HG03565 (cell line): ENCODE measurements around the gene SLC31A1.
A peak's percentile ranks its signal among the peaks of the same experiment; 100 is the strongest.
"Not testable (repeated sequence)": the region's sequence is repeated elsewhere in the genome, so short reads cannot be mapped to it uniquely, and the experiment has no call there.

ENCODE experiments used
- ATAC-seq: cut with Tn5 transposase; IDR thresholded peaks from one replicate; pipeline ENCODE4 v1.9.1; 2021; ENCODE audit warnings: mild to moderate bottlenecking, moderate library complexity; ENCODE audit not compliant: unreplicated experiment

SLC31A1 gene

GRCh38 chr9:113258282-113258681 lies 36.9 kb downstream of the SLC31A1 start:
- no peak for ATAC-seq

DNA sequence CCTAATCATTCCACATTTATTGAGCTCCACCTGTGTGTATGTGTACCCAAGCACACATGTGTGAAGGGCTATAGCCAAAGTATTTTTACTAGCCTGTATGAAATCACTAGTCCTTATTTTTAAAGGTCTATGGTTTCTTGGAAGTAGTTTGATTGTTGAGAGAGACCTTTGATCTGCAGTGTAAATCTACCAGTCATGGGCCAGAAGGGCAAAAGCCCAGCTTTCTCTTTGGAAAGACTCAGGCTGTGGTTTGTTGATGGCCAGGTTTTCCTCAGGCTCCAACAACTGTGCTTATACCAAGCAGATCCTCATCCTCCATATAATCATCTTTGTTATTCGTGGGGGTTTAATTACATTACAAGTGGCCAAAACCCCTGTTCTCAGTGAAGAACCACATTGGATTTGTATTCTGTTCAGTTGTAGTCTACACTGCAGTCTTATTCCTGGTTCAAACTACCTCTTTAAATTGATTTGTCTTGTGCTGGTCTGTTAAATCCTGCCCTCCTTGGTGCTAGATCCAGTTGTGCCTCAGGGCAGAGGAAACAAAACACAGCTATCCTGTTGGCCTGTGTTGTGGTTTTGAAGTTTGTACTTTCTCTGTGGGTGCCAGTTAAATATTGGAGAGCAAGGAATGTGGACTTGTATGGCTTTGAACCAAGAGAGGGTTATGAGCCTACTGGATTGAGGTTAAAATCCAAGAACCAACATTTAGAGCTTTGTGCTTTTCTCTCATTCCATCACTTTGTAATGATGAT lies 40.8 kb downstream of the SLC31A1 start:
- ATAC-seq = no peak

- ATAC-seq = no peak
Measured at GRCh38 chr9:113266174-113266573, 44.8 kb downstream of the SLC31A1 start.

- no peak for ATAC-seq
Measured at GRCh38 chr9:113267911-113268566, 46.7 kb downstream of the SLC31A1 start.

- no peak for ATAC-seq
Measured at GRCh38 chr9:113269355-113269754, 48.0 kb downstream of the SLC31A1 start.

DNA sequence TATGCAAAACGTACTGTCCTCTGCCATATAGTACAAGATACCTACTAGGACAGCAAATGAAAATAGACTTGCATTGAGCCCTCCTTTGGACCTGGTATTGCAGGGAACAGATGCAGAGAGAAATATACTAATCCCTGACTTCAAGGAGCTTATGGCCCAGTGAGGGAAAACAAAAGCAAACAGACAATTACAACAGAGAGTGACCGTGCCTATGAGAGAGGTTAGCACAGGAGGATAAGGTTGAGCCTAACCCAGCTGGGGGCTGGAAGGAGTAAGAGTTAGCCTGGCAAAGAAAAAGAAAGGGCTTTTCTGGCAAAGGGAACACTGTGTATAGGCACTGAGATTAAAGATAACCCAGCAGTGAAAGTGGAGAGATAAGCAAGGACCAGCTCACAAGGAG lies 48.5 kb downstream of the SLC31A1 start:
- no peak for ATAC-seq

DNA sequence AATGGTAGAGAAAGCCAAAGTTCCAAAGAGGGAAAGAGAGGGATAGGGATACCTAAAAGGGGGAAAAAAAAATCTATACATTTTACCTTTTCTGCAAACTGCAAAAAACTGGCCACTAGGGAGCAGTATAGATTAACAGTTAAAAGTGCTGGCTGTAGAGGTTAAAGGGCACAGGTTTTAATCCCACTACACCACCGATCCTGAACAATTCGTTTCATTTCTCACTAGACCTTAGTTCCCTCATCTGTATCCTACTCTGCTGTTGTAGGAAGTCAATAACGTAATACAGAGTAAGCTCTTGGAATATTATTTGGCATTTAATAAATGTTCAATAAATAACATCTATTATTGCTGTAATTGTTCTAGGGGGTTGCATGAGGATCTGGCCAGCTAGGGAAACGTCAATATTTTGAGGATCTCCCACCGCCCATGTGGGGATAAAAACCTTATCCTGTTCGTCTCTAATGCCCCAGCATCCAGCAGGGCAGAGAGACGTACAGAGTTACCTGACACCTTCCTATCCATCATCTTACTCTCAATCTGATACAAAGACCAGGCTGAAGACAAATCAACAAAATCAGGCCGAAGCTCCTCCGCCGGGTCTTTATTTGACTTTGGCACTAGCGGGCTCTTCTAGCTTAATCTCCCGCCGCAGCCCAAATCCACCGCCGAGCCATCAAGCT lies 53.3 kb downstream of the SLC31A1 start:
- no peak for ATAC-seq

- ATAC-seq = peak; percentile 94
Measured at GRCh38 chr9:113275157-113276131, 54.1 kb downstream of the SLC31A1 start, which contains the start of the genes CDC26 and PRPF4. Gene CDC26, minus strand, starts transcription at chr9:113275572. Its CDS starts 3,065 bp downstream, at chr9:113272507. Gene PRPF4, plus strand, starts transcription at chr9:113275658. Its CDS starts 86 bp downstream, at chr9:113275744.

- no peak for ATAC-seq
Measured at GRCh38 chr9:113278840-113279239, 57.5 kb downstream of the SLC31A1 start.

DNA sequence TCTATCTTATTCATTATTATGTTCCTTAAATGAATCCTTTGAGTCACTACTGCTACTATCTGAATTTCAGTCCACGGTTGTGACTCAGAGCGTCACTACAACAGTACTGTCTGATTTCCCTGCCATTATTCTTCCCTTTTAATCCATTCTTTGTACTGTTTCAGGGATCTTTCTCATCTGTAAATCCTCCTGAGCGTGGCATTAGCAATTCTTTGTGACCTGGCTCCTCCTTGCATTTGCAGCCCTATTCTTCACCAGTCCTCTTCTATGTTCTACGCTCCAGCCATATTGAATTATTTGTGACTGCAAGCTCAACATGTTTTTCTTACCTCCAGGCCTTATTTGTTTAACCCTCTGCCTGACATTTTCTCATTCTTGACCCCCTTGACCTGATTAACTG lies 60.0 kb downstream of the SLC31A1 start:
- no peak for ATAC-seq

DNA sequence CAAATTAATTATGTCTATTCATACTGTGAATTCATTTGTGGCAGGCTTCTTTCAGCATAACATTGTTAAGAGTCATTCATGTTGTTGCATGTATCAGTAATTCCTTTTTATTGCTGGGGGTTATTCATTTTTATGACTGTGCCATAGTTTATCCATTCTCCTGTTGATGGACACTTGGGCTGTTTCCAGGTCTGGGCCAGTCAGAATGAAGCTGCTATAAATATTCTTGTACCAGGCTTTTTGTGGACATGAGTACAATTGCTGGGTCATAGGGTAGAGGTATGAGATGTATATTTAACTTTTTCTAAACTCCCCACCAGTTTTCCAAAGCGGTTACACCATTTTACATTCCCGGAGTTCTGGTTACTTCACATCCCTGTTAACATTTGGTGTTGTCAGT lies 67.7 kb downstream of the SLC31A1 start:
- ATAC-seq = no peak

GRCh38 chr9:113290052-113290607 lies 68.8 kb downstream of the SLC31A1 start:
- no peak for ATAC-seq

DNA sequence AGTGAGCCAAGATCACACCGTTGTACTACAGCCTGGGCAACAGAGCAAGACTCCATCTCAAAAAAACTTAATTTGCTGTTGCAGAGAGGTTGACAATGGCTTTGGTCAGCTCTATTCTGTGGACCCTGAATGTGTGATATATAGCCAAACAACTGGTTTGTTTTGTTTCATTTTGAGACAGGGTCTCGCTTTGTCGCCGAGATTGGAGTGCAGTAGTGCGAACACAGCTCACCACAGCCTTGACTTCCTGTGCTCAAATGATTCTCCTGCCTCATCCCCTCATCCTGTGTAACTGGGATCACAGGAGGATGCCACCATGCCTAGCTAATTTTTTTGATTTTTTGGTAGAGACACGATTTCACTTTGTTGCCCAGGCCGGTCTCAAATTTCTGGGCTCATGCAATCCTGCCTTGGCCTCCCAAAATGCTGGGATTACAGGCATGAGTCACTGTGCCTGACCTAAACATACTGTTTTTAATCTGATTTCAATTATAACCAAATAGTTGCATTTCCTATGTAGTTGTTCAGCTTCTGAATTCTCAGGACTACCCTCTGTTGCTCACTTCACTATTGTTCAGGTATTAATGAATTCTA lies 72.0 kb downstream of the SLC31A1 start:
- ATAC-seq = no peak

- not testable (repeated sequence) for ATAC-seq
Measured at GRCh38 chr9:113296247-113296646, 74.9 kb downstream of the SLC31A1 start.

DNA sequence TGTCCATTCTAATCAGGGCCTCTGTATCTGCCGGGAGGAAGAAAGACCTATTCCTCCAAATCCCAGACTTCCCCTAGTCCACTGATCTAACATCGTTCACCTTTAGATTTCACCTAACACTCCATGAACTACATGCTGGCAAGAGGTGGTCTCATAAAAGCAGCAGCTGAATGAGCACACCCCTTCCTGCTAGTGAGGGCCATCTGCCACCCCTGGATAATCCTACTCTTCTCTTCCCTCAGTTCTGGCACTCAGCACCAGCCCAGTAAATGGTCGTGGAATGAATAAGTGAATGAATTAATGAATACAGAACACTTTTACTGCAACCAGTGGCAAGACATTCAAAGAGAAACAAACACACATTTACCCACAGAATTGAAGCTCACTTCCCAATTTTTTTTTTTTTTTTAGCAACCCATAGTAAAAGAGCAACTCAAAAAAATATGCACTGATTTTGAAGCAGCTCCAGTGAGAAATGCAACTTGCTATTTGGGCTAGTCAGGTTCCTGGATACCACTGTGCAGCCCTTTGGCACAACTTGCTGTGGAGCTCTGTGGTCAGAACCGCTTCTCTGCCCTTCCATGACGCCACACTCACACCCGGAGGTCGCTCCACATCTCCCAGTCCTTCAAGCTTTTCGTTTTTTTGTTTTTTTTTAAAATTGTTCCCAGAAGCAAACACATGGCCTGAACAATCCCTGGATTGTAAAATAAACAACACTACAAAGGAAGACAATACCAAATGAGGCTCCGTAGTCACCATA lies 75.6 kb downstream of the SLC31A1 start:
- no peak for ATAC-seq

DNA sequence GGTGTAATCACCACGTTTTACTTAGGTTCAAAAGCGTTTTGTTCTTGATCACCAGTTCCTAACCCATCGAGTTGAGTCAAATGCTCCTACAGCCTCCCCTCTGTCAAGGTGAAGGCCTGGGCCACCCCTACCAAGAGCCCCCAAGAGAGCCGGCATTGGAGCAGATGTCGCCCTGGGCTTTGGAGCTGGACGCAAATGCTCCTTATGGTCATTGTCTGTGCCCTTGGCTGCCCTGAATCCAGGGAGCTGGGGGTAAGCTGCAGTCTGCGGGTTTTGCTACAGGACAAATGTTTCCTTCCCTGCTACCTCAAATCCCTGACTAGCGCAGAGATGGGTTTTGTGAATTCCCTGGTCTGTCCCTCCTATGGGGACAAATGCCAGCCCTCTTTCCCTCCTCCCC lies 77.0 kb downstream of the SLC31A1 start:
- ATAC-seq = no peak

- no peak for ATAC-seq
Measured at GRCh38 chr9:113298924-113299770, 77.8 kb downstream of the SLC31A1 start.

DNA sequence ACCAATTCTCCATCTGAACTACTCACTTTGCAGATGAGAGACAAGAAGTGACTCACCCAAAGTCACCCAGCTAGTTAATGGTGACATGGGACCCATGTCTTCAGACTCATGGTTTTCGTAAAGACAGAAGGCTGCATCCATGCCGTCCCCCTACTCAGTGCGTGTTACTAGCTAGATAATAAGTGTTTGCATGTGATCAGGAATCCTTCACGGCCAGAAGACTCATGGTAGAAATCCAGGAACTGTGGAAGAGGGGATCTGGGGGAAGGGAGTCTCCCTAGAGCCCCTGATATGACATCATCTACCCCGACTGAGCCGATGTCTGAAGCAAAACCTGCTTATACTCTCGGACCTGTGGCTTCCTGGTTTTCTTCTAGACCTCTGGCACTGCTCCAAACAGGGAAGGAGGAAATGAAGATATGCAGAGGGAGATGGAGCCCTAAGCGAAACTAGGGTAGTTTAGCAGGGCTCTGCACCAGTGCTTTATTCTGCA lies 78.5 kb downstream of the SLC31A1 start:
- no peak for ATAC-seq
